Subcutaneous abdominal adipose tissue (tissue), 5 donors: Measurements from ENCODE around the gene TJAP1.
"Not testable (repeated sequence)": the region's sequence is repeated elsewhere in the genome, so short reads cannot be mapped to it uniquely, and the experiment has no call there.

Experiments used
- H3K27ac ChIP-seq: one replicate; pipeline ENCODE4 v1.7.0; 2013; ENCODE audit warnings: low read depth, mild to moderate bottlenecking, inconsistent platforms, low read length, moderate library complexity
- H3K27me3 ChIP-seq, 5 donors: one replicate each; pipeline ENCODE4 v1.7.0; 2013; ENCODE audit warnings: low read length in 5 of 5, inconsistent platforms in 1 of 5; ENCODE audit not compliant: control insufficient read depth in 5 of 5, insufficient read depth in 4 of 5
- H3K36me3 ChIP-seq, 5 donors: one replicate each; pipeline ENCODE4 v1.7.0; 2013; ENCODE audit warnings: low read length in 5 of 5; ENCODE audit not compliant: control insufficient read depth in 5 of 5, insufficient read depth in 5 of 5
- H3K4me1 ChIP-seq, 5 donors: one replicate each; pipeline ENCODE4 v1.7.0; 2013; ENCODE audit warnings: low read length in 5 of 5, mild to moderate bottlenecking in 3 of 5, moderate library complexity in 1 of 5; ENCODE audit not compliant: control insufficient read depth in 5 of 5, insufficient read depth in 5 of 5
- H3K4me3 ChIP-seq, 5 donors: one replicate each; pipeline ENCODE4 v1.7.0; 2013; ENCODE audit warnings: low read length in 5 of 5, low read depth in 1 of 5
- H3K9ac ChIP-seq, 5 donors: one replicate each; pipeline ENCODE4 v1.7.0; 2013; ENCODE audit warnings: low read length in 5 of 5, mild to moderate bottlenecking in 4 of 5, moderate library complexity in 3 of 5
- H3K9me3 ChIP-seq, 5 donors: one replicate each; pipeline ENCODE4 v1.7.0; 2013; ENCODE audit warnings: low read length in 5 of 5; ENCODE audit not compliant: control insufficient read depth in 5 of 5
- donor health status: healthy.
- donor health status: healthy.
- donor health status: healthy.
- donor health status: healthy.
- donor health status: healthy.

Gene TJAP1

GRCh38 chr6:43498291-43498690 is 20.9 kb downstream of the TJAP1 start:
- not testable (repeated sequence) for H3K27me3 ChIP-seq, H3K4me3 ChIP-seq, H3K27ac ChIP-seq, H3K9ac ChIP-seq, H3K9me3 ChIP-seq
- Histone ChIP-seq H3K4me1 (peaks cover 0 to 34% (median 4%) of the 10 kb centered on the region in 5 donors), H3K36me3 (peaks cover 2 to 62% (median 58%) of the 10 kb centered on the region in 5 donors)

DNA sequence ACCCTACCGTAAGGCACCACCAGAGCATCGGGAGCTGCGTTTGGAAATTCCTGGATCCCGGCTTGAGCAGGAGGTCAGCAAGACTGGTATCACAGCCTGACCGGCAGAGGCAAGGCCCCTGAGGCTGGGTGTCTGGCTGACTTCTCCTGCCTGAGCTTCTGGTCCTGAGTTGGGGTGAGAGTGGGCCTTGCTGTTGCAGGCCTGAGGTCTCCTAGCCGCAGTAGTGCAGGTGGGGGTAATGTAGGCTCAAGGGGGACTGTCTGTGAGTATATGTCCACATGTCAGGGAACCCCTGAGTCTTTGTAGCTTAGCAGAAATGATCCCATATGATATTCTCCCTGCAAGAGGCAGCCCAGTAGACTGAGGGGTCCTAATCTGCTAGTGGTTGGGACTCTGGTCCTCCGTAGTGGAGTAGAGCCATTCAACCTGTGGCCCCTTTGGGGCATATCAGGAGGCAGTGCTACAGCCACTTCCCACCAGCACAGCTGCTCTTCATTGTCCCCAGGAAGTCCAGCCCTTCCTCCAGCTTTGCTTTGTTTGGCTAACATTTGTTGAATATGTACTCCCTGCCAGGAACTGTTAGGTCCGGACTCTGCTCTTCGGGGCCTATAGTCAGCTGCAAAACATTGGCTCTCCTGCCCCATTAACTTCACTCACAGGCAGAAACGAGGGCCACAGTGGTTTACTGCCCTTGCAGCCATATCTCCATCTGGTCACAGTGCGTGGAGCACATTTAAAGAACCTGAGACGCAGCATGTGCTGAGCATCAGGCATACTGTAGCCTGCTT is 21.9 kb downstream of the TJAP1 start:
- Histone ChIP-seq H3K9me3 (no peaks in the 10 kb centered on the region), H3K27ac (no peak overlapping the region), H3K36me3 (peaks cover 2 to 70% (median 64%) of the 10 kb centered on the region in 5 donors), H3K4me1 (peaks cover 0 to 34% (median 4%) of the 10 kb centered on the region in 5 donors), H3K27me3 (no peaks in the 10 kb centered on the region), H3K9ac (no peak overlapping the region), H3K4me3 (no peak overlapping the region)

DNA sequence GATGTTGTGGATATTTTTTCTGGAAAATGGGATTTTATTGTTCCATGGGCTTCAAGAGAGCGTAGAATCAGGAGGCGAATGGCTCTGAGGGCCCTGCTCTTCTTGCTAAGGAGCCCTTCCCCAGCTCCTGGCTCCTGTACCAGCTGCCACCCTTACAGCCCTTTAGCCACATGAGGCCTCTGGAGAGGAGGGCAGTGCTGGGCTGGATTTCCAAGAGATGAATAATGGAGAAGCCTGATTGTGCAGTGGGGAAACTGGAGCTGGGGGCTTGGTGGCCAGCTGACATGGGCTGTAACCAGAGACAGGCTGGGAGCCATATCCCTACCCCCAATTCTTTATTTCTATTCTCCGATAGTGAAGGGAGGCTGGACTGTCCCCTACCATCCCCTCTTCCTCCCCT is 23.6 kb downstream of the TJAP1 start:
- Histone ChIP-seq H3K36me3 (peaks cover 2 to 87% (median 81%) of the 10 kb centered on the region in 5 donors), H3K27ac (no peak overlapping the region), H3K4me1 (peaks cover 0 to 26% (median 4%) of the 10 kb centered on the region in 5 donors), H3K27me3 (no peaks in the 10 kb centered on the region), H3K9ac (no peak overlapping the region), H3K9me3 (no peaks in the 10 kb centered on the region), H3K4me3 (no peak overlapping the region)

DNA sequence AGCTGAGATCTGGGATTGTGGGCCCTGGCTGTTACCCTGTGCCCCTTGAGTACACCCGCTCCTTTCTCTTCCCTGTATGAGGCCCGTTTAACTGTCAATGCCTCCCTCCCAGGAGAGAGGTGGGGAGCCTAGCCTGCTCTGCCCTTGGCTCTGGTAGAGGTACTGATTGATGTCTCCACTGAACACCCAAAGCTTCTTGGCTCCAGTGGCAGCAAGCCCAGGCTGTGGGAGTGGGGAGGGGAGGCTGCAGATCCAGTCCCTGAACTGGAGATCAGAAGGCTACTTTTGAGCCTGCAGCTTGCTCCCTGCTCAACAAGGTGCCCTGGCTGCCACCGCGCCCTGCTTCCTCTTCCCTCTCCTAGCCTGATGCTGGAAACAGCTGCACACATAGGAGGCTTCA is 25.3 kb downstream of the TJAP1 start:
- no peak overlapping the region for H3K4me3 ChIP-seq
- H3K27me3 ChIP-seq, result peaks cover 0 to 8% (median 2%) of the 10 kb centered on the region in 5 donors
- no peaks in the 10 kb centered on the region for H3K9me3 ChIP-seq
- H3K27ac ChIP-seq, result no peak overlapping the region
- peaks cover 0 to 32% (median 9%) of the 10 kb centered on the region in 5 donors for H3K4me1 ChIP-seq
- H3K36me3 ChIP-seq, result peaks cover 2 to 80% (median 76%) of the 10 kb centered on the region in 5 donors
- no peak overlapping the region for H3K9ac ChIP-seq

GRCh38 chr6:43503443-43503842 is 26.1 kb downstream of the TJAP1 start:
- Histone ChIP-seq H3K4me1 (peaks cover 0 to 32% (median 9%) of the 10 kb centered on the region in 5 donors), H3K9ac (no peak overlapping the region), H3K27ac (no peak overlapping the region), H3K36me3 (peaks cover 2 to 72% (median 68%) of the 10 kb centered on the region in 5 donors), H3K4me3 (no peak overlapping the region), H3K27me3 (peaks cover 2 to 16% (median 3%) of the 10 kb centered on the region in 5 donors), H3K9me3 (no peaks in the 10 kb centered on the region)

- Histone ChIP-seq H3K9ac (no peak overlapping the region), H3K4me3 (no peak overlapping the region), H3K36me3 (peaks cover 0 to 57% (median 54%) of the 10 kb centered on the region in 5 donors), H3K27me3 (peaks cover 6 to 24% (median 8%) of the 10 kb centered on the region in 5 donors), H3K9me3 (no peaks in the 10 kb centered on the region), H3K27ac (no peak overlapping the region), H3K4me1 (peaks cover 2 to 26% (median 12%) of the 10 kb centered on the region in 5 donors)
These were observed 27.6 kb downstream of the TJAP1 start for GRCh38 chr6:43504756-43505593.

GRCh38 chr6:43505718-43506117 is 28.3 kb downstream of the TJAP1 start:
- Histone ChIP-seq H3K4me3 (no peak overlapping the region), H3K9ac (no peak overlapping the region), H3K9me3 (no peaks in the 10 kb centered on the region), H3K27ac (no peak overlapping the region), H3K4me1 (peaks cover 2 to 26% (median 17%) of the 10 kb centered on the region in 5 donors), H3K27me3 (peaks cover 6 to 24% (median 8%) of the 10 kb centered on the region in 5 donors), H3K36me3 (peaks cover 0 to 50% (median 47%) of the 10 kb centered on the region in 5 donors)

DNA sequence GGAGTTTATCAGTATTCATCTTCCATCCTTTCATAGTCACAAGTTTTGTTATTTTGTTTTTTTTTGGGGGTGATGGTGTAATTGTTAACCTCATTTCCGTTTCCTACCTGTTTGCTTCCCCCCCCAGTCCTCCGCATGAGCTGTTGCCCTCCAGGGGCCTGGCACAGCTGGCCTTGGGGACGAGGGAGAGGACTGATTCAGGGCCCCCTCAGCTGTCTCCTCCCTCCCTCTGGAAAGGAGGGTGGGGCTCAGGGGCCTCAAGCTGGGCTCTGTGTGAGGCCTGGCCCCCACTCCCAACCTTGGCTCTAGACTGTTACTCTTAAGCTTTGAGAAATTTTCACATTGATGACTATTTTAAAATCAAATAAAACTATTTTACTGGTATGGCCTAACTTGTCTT is 28.8 kb downstream of the TJAP1 start:
- peaks cover 0 to 48% (median 47%) of the 10 kb centered on the region in 5 donors for H3K36me3 ChIP-seq
- no peak overlapping the region for H3K27ac ChIP-seq
- no peak overlapping the region for H3K4me3 ChIP-seq
- H3K27me3 ChIP-seq, result peaks cover 6 to 24% (median 8%) of the 10 kb centered on the region in 5 donors
- H3K9me3 ChIP-seq, result no peaks in the 10 kb centered on the region
- H3K4me1 ChIP-seq, result peaks cover 2 to 30% (median 19%) of the 10 kb centered on the region in 5 donors
- no peak overlapping the region for H3K9ac ChIP-seq

GRCh38 chr6:43506667-43507471 is 29.5 kb downstream of the TJAP1 start:
- H3K27me3 ChIP-seq, result peaks cover 6 to 24% (median 8%) of the 10 kb centered on the region in 5 donors
- peaks cover 2 to 35% (median 19%) of the 10 kb centered on the region in 5 donors for H3K4me1 ChIP-seq
- no peaks in the 10 kb centered on the region for H3K9me3 ChIP-seq
- peaks cover 0 to 48% (median 48%) of the 10 kb centered on the region in 5 donors for H3K36me3 ChIP-seq
- no peak overlapping the region for H3K4me3 ChIP-seq
- H3K27ac ChIP-seq, result no peak overlapping the region
- no peak overlapping the region for H3K9ac ChIP-seq
